Gastroesophageal sphincter (tissue), 4 donors: Measurements from ENCODE around the gene RSRC1. TPM values are rescaled to one million over a fixed set of nuclear protein-coding genes. Genes with fewer than 3 reads are reported as not detected.

ENCODE experiments used
- ATAC-seq: fragments of 150-250 bp; one replicate; pipeline ENCODE4 v1.9.1; 2016; ENCODE audit warnings: mild to moderate bottlenecking, moderate library complexity
- H3K27ac ChIP-seq, 4 donors: fragments of 200-600 bp; sonication (generic) in 3 of 4; 1 replicate in 3 of 4; 2 replicates in 1 of 4; pipeline ENCODE4 v1.5.1; 2016 to 2019
- H3K27me3 ChIP-seq: fragments of 200-600 bp; sonication (generic); one replicate; pipeline ENCODE4 v1.5.1; 2019
- H3K36me3 ChIP-seq, 2 donors: fragments of 200-600 bp; sonication (generic); one replicate each; pipeline ENCODE4 v1.5.1; 2019; ENCODE audit warnings: control low read depth in 1 of 2
- H3K4me1 ChIP-seq, 3 donors: fragments of 200-600 bp; sonication (generic); 1 replicate in 2 of 3; 2 replicates in 1 of 3; pipeline ENCODE4 v1.5.1; 2016 to 2019; ENCODE audit warnings: control low read depth in 2 of 3
- H3K4me3 ChIP-seq, 2 donors: fragments of 200-600 bp; sonication (generic); one replicate each; pipeline ENCODE4 v1.5.1; 2019; ENCODE audit warnings: mild to moderate bottlenecking in 1 of 2, moderate library complexity in 1 of 2
- H3K9me3 ChIP-seq, 3 donors: fragments of 200-600 bp; sonication (generic); one replicate each; pipeline ENCODE4 v1.5.1; 2017 to 2019; ENCODE audit warnings: control low read depth in 2 of 3
- CTCF ChIP-seq, 4 experiments: fragments of 200-600 bp in 2 of 4; fragments of 450-650 bp in 2 of 4; sonication (generic) in 1 of 4; IDR thresholded peaks; one replicate each; pipeline ENCODE4 v1.5.1; 2017 to 2019; ENCODE audit warnings: antibody characterized with exemption in 4 of 4, mild to moderate bottlenecking in 2 of 4, moderate library complexity in 2 of 4
- EP300 ChIP-seq: sonication (generic); formaldehyde crosslinking; IDR thresholded peaks from one replicate; pipeline ENCODE4 v1.6.1; 2017; ENCODE audit warnings: antibody characterized with exemption, mild to moderate bottlenecking
- POLR2A ChIP-seq, 2 donors: fragments of 450-650 bp; IDR thresholded peaks; one replicate each; pipeline ENCODE4 v1.6.1; 2017; ENCODE audit warnings: antibody characterized with exemption in 2 of 2, mild to moderate bottlenecking in 2 of 2, moderate library complexity in 1 of 2
- POLR2AphosphoS5 ChIP-seq: sonication (generic); formaldehyde crosslinking; IDR thresholded peaks from one replicate; pipeline ENCODE4 v1.6.1; 2017; ENCODE audit warnings: antibody characterized with exemption
- WGBS, 2 donors: methylation state at CpG; one replicate each; pipeline ENCODE4 v1.1.5; 2018; ENCODE audit warnings: low coverage in 1 of 2; 5-methylcytosine and 5-hydroxymethylcytosine counted together
- total RNA-seq, 4 donors: library from RNA; depleted of rRNA; stranded (reverse); fragments of >200 nt; gene quantifications; one replicate each; pipeline ENCODE4 v1.1.0, GENCODE V29; 2016

Gene RSRC1
- total RNA-seq, 4 donors from 2014 or later = 40.6 to 66.0 (median 43.9) TPM

GRCh38 chr3:158103887-158104327 lies 6.0 kb upstream of the RSRC1 start:
- Histone ChIP-seq H3K27me3 (peaks cover 100% of the 10 kb centered on the region), H3K36me3 (no peaks in the 10 kb centered on the region), H3K27ac (no peak overlapping the region), H3K9me3 (no peaks in the 10 kb centered on the region), H3K4me3 (peak overlapping the region in 1 of 2 donors; percentile 26), H3K4me1 (peaks cover 0 to 48% (median 22%) of the 10 kb centered on the region in 3 donors)
- TF ChIP-seq CTCF (IDR thresholded peaks at IDR 0.05) (no peak), POLR2A (IDR thresholded peaks at IDR 0.05) (no peak), EP300 (no peak), POLR2AphosphoS5 (no peak)
- WGBS, 2 donors = 20 to 24% methylated on average over 2 to 5 of the region's 19 CpGs
- no peak for ATAC-seq

DNA sequence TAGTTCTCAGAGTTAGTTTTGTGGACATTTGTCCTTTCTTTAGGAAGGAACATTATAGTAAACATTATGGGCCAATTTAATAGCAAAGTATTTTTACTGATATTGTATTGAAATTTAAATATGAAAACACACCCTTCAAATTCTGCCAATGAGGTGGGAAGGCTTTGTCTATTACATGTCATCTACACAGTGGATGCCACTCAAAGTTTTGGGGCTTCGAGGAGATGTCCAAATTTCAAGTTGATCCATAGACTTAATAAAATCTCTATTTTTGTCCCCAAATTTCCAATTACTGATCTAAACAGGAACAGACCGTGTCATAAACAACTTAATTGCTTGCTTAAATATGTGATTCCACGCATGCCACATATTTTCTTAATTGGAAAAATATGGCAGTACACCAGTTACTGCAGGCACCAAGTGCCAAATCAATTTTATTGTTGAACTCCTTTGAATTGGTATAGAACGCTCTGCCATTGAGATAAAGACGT lies 5.4 kb upstream of the RSRC1 start:
- Histone ChIP-seq H3K27ac (no peak overlapping the region), H3K27me3 (peaks cover 99% of the 10 kb centered on the region), H3K4me3 (no peak overlapping the region), H3K4me1 (peaks cover 0 to 52% (median 22%) of the 10 kb centered on the region in 3 donors), H3K36me3 (no peaks in the 10 kb centered on the region), H3K9me3 (no peaks in the 10 kb centered on the region)
- WGBS, 2 donors = 31 to 42% methylated on average over 5 of the region's 5 CpGs
- no peak for ATAC-seq
- TF ChIP-seq POLR2AphosphoS5 = no peak
- TF ChIP-seq POLR2A (IDR thresholded peaks at IDR 0.05) = no peak
- TF ChIP-seq CTCF (IDR thresholded peaks at IDR 0.05) = no peak
- no peak for TF ChIP-seq EP300

DNA sequence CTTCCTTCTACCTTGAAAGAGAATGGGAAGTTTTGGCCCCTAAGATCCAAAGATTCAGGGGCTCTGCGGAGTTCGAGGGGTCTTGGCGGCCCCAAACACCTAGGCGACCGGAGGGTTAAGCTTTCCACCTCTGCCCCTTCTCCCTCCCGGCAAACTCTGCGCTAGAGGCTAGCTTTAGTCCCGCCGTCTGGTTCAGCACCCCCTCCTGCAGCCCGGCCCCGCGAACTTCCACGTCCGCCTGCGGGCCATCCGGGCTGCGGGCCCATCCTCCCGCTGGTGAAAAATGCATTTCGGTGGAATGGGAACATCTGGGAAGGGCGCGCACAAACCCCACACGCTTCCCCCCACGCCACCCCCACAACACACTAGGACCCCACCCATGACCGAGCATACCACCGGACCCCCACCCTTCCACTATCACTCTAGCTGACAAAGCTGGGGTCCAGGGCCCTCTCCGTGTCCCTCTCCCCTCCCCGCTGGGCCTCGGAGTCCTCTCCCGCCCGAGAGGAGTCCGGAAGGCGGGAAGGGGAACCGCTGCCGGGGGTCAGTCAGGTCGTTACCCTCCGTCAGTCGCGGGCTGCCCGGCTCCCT lies 4.7 kb upstream of the RSRC1 start:
- H3K27me3 ChIP-seq = peaks cover 91% of the 10 kb centered on the region
- no peaks in the 10 kb centered on the region for H3K36me3 ChIP-seq
- 0% methylated on average over 1 of the region's 39 CpGs; no CpG with 5 or more reads in 1 of the 2 donors for WGBS, 2 donors
- peak overlapping the region; percentile 16 to 51 for H3K4me3 ChIP-seq
- peak; percentile 27 for ATAC-seq
- TF ChIP-seq CTCF (IDR thresholded peaks at IDR 0.05) (no peak), EP300 (no peak), POLR2A (IDR thresholded peaks at IDR 0.05) (no peak), POLR2AphosphoS5 (no peak)
- no peaks in the 10 kb centered on the region for H3K9me3 ChIP-seq
- H3K4me1 ChIP-seq = peaks cover 0 to 54% (median 22%) of the 10 kb centered on the region in 3 donors
- H3K27ac ChIP-seq = peak overlapping the region in 1 of 4 donors; percentile 3

DNA sequence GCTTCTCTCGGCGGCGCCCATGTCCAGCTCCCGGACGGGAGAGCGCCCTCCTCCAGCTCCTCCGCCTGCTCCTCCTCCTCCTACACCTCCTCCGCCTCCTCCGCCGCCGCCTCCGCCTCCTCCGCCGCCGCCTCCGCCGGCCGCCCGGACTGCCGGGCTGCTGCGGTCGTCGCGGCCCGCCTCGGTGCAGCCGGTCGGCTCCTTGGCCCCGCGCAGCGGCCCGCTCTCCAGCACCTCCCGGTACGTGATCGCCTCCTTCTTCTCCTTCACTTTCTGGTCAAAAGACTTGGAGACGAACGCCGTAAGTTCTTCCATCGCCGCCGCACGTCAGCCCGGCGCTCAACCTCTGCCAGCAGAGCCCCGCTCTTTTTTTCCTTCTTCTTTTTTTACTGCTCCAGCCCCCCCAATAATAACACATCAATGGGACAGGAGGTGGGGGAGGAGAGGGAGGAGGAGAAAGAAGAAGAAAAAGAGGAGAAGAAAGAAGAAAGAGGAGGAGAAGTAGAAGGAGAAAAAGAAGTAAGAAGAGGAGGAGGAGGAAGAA lies 4.1 kb upstream of the RSRC1 start:
- peaks cover under 1 to 58% (median 25%) of the 10 kb centered on the region in 3 donors for H3K4me1 ChIP-seq
- peak; percentile 41 for ATAC-seq
- WGBS, 2 donors = 0 to 3% methylated on average over 5 to 8 of the region's 45 CpGs
- H3K27ac ChIP-seq = peak overlapping the region in 1 of 4 donors; percentile 3
- H3K27me3 ChIP-seq = peaks cover 86% of the 10 kb centered on the region
- H3K9me3 ChIP-seq = no peaks in the 10 kb centered on the region
- H3K4me3 ChIP-seq = peak overlapping the region; percentile 16 to 51
- no peaks in the 10 kb centered on the region for H3K36me3 ChIP-seq
- TF ChIP-seq POLR2A (IDR thresholded peaks at IDR 0.05) (no peak), EP300 (no peak), POLR2AphosphoS5 (no peak), CTCF (IDR thresholded peaks at IDR 0.05) (no peak)
